ENCODE measurements around the gene KLRB1.

KLRB1 gene

DNA sequence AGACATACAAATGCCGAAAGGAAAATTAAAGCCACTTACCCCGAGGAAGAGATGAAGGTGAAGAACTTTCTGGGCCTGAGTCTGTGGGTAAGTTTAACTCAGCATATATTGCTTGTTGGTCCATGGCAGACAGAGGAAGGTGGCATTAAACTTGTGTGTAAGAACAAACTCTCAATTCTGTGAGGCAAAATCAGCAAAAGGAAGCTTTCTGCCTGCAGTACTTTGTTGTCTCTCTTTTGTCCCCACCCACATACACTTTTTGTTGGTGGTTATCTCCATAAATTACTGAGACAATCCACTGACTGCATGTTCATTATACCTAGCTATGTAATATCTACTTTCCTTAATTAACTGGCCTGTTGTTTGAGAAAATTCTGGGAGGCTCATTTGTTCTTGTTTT, at the start of gene KLRB1:
KLRB1 (minus strand) TSS at position 201 of the 400 bp plus-strand sequence; CDS start at position 124, 77 bp downstream.
- no peak for DNase-seq (ENCODE audit: low spot score)

DNA sequence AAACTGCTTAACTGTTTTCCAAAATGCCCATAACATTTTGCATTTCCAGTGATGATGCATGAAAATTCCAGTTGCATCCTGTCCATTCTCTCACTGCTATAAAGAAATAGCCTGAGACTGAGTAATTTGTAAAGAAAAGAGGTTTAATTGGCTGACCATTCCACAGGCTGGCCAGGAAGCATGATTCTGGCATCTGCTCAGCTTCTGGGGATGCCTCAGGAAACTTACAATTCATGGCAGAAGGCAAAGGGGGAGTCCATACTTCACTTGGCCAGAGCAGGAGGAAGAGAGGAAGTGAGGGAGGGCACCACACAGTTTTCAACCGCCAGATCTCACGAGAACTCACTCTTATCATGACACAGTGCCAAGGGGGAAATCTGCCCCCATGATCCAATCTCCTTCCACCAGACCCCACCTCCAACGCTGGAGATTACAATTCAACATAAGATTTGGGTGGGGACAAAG, 43.6 kb upstream of the KLRB1 start:
- DNase-seq (ENCODE audit: low spot score), result no peak
- TF ChIP-seq CTCF (IDR thresholded peaks at IDR 0.05; ENCODE audit: extremely low read depth, missing control alignments), result no peak

More for the DNA sequence above, at the start of gene KLRB1:
- TF ChIP-seq CTCF (IDR thresholded peaks at IDR 0.05; ENCODE audit: extremely low read depth, missing control alignments), result no peak

DNA sequence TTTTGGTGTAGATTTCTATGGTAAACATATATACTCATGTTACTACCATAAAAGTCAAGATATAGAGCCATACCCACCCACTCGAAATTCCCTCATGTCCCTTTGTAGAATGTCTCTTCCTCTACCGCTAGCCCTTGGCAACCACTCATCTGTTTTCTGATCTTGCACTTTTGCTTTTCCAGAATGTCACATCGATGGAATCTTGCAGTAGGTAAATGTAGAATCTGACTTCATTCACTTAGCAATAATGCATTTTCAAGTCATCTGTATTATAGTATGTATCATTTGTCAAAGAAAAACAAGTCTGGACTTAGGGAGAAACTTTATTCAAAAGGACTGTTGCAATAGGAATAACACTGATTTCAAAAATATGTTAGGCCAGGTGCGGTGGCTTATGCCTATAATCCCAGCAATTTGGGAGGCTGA, 42.4 kb upstream of the KLRB1 start:
- DNase-seq (ENCODE audit: low spot score), result no peak
- no peak for TF ChIP-seq CTCF (IDR thresholded peaks at IDR 0.05; ENCODE audit: extremely low read depth, missing control alignments)

- TF ChIP-seq CTCF (IDR thresholded peaks at IDR 0.05; ENCODE audit: extremely low read depth, missing control alignments), result no peak
- peak; percentile 41 for DNase-seq (ENCODE audit: low spot score)
These were observed 41.8 kb upstream of the KLRB1 start for GRCh38 chr12:9649532-9649940.

DNA sequence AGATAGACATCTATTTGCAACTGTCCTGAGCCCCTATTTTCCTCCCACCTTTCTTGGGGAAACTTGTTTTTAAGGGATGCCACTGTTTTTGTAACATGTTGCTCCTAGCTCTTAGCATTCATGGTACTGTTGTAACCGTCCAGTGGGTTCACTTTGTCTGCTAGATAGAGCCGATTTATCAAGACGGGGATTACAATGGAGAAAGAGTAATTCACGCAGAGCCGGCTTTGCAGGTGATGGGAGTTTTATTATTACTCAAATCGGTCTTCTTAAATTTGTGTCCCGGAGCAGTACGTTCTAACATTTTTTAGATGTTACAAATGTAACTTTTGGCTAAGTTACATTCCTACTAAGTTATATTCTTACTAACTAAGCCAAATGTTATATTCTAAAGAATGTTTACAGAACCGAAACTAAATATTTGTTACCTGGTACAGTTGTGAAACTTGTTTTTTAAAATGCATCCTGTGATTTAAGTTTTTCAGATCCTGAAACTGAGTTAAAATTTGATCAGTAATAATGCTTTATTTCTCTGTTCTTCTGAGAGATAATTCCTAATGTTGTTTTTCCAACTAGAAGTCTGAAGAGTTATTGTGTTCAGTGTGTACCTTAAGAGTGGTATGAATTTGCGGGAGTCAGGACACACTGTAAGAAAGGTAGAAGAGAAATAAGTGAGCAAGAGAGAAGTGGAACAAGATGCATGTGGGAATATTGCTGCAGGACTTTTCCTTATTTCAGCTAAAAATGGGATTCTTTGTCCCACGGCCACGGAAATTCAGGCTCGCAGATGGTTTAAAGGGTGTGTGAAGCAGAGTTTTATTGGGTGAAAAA, 41.2 kb upstream of the KLRB1 start:
- no peak for TF ChIP-seq CTCF (IDR thresholded peaks at IDR 0.05; ENCODE audit: extremely low read depth, missing control alignments)
- DNase-seq (ENCODE audit: low spot score), result no peak

- TF ChIP-seq CTCF (IDR thresholded peaks at IDR 0.05; ENCODE audit: extremely low read depth, missing control alignments), result no peak
- DNase-seq (ENCODE audit: low spot score), result peak; percentile 87
These were observed 40.3 kb upstream of the KLRB1 start for GRCh38 chr12:9647825-9648700.
